ENCODE data around the gene POU6F2.

POU6F2 gene

GRCh38 chr7:39291628-39292410, 314.1 kb downstream of the POU6F2 start:
- Histone ChIP-seq H3K27ac (ENCODE audit: low read length) (no peak overlapping the region), H3K9me3 (ENCODE audit: control insufficient read depth in 1 of 2, low read length in 2 of 2) (no peaks in the 10 kb centered on the region), H3K4me1 (ENCODE audit: control insufficient read depth in 1 of 2, insufficient read depth in 2 of 2, low read length in 2 of 2) (peaks cover 0 to 4% of the 10 kb centered on the region in 2 donors), H3K36me3 (ENCODE audit: control insufficient read depth in 1 of 2, insufficient read depth in 2 of 2, low read length in 2 of 2) (no peaks in the 10 kb centered on the region), H3K27me3 (ENCODE audit: low read depth, low read length) (peaks cover 3% of the 10 kb centered on the region), H3K4me3 (ENCODE audit: low read depth in 1 of 2, low read length in 2 of 2) (no peak overlapping the region)

GRCh38 chr7:39293056-39293823, 315.5 kb downstream of the POU6F2 start:
- Histone ChIP-seq H3K4me3 (ENCODE audit: low read depth in 1 of 2, low read length in 2 of 2) (no peak overlapping the region), H3K27me3 (ENCODE audit: low read depth, low read length) (peaks cover 3% of the 10 kb centered on the region), H3K36me3 (ENCODE audit: control insufficient read depth in 1 of 2, insufficient read depth in 2 of 2, low read length in 2 of 2) (no peaks in the 10 kb centered on the region), H3K4me1 (ENCODE audit: control insufficient read depth in 1 of 2, insufficient read depth in 2 of 2, low read length in 2 of 2) (peaks cover 0 to 5% of the 10 kb centered on the region in 2 donors), H3K9me3 (ENCODE audit: control insufficient read depth in 1 of 2, low read length in 2 of 2) (peaks cover 0 to 4% of the 10 kb centered on the region in 2 donors), H3K27ac (ENCODE audit: low read length) (no peak overlapping the region)

- H3K4me1 ChIP-seq (ENCODE audit: control insufficient read depth in 1 of 2, insufficient read depth in 2 of 2, low read length in 2 of 2), result peaks cover 0 to 5% of the 10 kb centered on the region in 2 donors
- no peak overlapping the region for H3K27ac ChIP-seq (ENCODE audit: low read length)
- H3K4me3 ChIP-seq (ENCODE audit: low read depth in 1 of 2, low read length in 2 of 2), result no peak overlapping the region
- no peaks in the 10 kb centered on the region for H3K36me3 ChIP-seq (ENCODE audit: control insufficient read depth in 1 of 2, insufficient read depth in 2 of 2, low read length in 2 of 2)
- peaks cover 0 to 4% of the 10 kb centered on the region in 2 donors for H3K9me3 ChIP-seq (ENCODE audit: control insufficient read depth in 1 of 2, low read length in 2 of 2)
- peaks cover 3% of the 10 kb centered on the region for H3K27me3 ChIP-seq (ENCODE audit: low read depth, low read length)
Measured at GRCh38 chr7:39294022-39294421, 316.3 kb downstream of the POU6F2 start.

DNA sequence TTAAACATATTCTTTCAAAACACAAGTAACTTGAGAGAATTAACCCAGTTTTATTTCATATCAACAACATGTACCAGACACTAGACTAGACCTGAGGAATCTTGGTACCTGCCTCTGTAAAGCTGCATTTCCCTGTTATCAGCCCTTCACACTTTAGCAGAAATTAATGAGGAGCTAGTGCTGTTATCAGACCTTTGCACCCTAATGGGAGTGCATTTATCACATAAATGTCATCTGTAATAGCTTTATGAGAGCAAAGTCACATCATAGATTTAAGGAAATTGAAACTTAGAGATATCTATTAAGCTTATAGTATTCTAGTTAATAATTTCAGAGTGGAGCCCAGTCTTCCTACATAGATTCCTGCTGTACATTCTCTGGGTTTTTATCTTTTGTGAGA, 318.1 kb downstream of the POU6F2 start:
- peaks cover 3% of the 10 kb centered on the region for H3K27me3 ChIP-seq (ENCODE audit: low read depth, low read length)
- peaks cover 0 to 5% of the 10 kb centered on the region in 2 donors for H3K4me1 ChIP-seq (ENCODE audit: control insufficient read depth in 1 of 2, insufficient read depth in 2 of 2, low read length in 2 of 2)

GRCh38 chr7:39299695-39300094, 322.0 kb downstream of the POU6F2 start:
- no peaks in the 10 kb centered on the region for H3K36me3 ChIP-seq (ENCODE audit: control insufficient read depth in 1 of 2, insufficient read depth in 2 of 2, low read length in 2 of 2)
- no peak overlapping the region for H3K4me3 ChIP-seq (ENCODE audit: low read depth in 1 of 2, low read length in 2 of 2)
- H3K27me3 ChIP-seq (ENCODE audit: low read depth, low read length), result no peaks in the 10 kb centered on the region
- H3K27ac ChIP-seq (ENCODE audit: low read length), result no peak overlapping the region
- peaks cover 0 to 5% of the 10 kb centered on the region in 2 donors for H3K4me1 ChIP-seq (ENCODE audit: control insufficient read depth in 1 of 2, insufficient read depth in 2 of 2, low read length in 2 of 2)
- peaks cover 0 to 4% of the 10 kb centered on the region in 2 donors for H3K9me3 ChIP-seq (ENCODE audit: control insufficient read depth in 1 of 2, low read length in 2 of 2)

More for the DNA sequence above, 318.1 kb downstream of the POU6F2 start:
- Histone ChIP-seq H3K4me3 (ENCODE audit: low read depth in 1 of 2, low read length in 2 of 2) (no peak overlapping the region), H3K36me3 (ENCODE audit: control insufficient read depth in 1 of 2, insufficient read depth in 2 of 2, low read length in 2 of 2) (no peaks in the 10 kb centered on the region), H3K9me3 (ENCODE audit: control insufficient read depth in 1 of 2, low read length in 2 of 2) (peaks cover 0 to 4% of the 10 kb centered on the region in 2 donors), H3K27ac (ENCODE audit: low read length) (no peak overlapping the region)

- H3K36me3 ChIP-seq (ENCODE audit: control insufficient read depth in 1 of 2, insufficient read depth in 2 of 2, low read length in 2 of 2), result no peaks in the 10 kb centered on the region
- H3K27me3 ChIP-seq (ENCODE audit: low read depth, low read length), result no peaks in the 10 kb centered on the region
- no peak overlapping the region for H3K4me3 ChIP-seq (ENCODE audit: low read depth in 1 of 2, low read length in 2 of 2)
- H3K9me3 ChIP-seq (ENCODE audit: control insufficient read depth in 1 of 2, low read length in 2 of 2), result peaks cover 0 to 4% of the 10 kb centered on the region in 2 donors
- H3K27ac ChIP-seq (ENCODE audit: low read length), result no peak overlapping the region
- H3K4me1 ChIP-seq (ENCODE audit: control insufficient read depth in 1 of 2, insufficient read depth in 2 of 2, low read length in 2 of 2), result peaks cover 0 to 5% of the 10 kb centered on the region in 2 donors
Measured at GRCh38 chr7:39300276-39300675, 322.6 kb downstream of the POU6F2 start.

- Histone ChIP-seq H3K4me1 (ENCODE audit: control insufficient read depth in 1 of 2, insufficient read depth in 2 of 2, low read length in 2 of 2) (peaks cover 0 to 4% of the 10 kb centered on the region in 2 donors), H3K4me3 (ENCODE audit: low read depth in 1 of 2, low read length in 2 of 2) (no peak overlapping the region), H3K27ac (ENCODE audit: low read length) (no peak overlapping the region), H3K27me3 (ENCODE audit: low read depth, low read length) (no peaks in the 10 kb centered on the region), H3K36me3 (ENCODE audit: control insufficient read depth in 1 of 2, insufficient read depth in 2 of 2, low read length in 2 of 2) (no peaks in the 10 kb centered on the region), H3K9me3 (ENCODE audit: control insufficient read depth in 1 of 2, low read length in 2 of 2) (peaks cover 0 to 4% of the 10 kb centered on the region in 2 donors)
Measured at GRCh38 chr7:39301543-39301942, 323.8 kb downstream of the POU6F2 start.

DNA sequence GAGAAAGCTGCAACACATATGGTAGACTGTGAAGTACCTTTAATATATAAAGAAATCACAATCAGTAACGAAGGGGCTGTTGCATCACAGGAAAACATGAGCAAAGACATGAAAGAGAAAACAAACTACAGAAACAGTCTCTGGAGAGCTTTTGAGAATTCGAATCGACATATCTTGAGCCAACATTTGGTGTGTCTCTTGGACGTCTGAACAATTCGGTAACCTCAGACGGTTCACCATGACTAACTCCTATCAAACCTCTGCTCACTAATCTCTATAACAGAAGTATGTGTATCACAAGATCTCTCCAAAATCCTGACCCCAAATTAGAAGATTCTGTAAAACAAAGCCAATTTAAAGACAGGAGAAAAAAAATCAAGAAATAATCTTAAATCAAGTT, 326.5 kb downstream of the POU6F2 start:
- Histone ChIP-seq H3K9me3 (ENCODE audit: control insufficient read depth in 1 of 2, low read length in 2 of 2) (no peaks in the 10 kb centered on the region), H3K36me3 (ENCODE audit: control insufficient read depth in 1 of 2, insufficient read depth in 2 of 2, low read length in 2 of 2) (no peaks in the 10 kb centered on the region), H3K4me1 (ENCODE audit: control insufficient read depth in 1 of 2, insufficient read depth in 2 of 2, low read length in 2 of 2) (no peaks in the 10 kb centered on the region), H3K27me3 (ENCODE audit: low read depth, low read length) (no peaks in the 10 kb centered on the region), H3K4me3 (ENCODE audit: low read depth in 1 of 2, low read length in 2 of 2) (no peak overlapping the region), H3K27ac (ENCODE audit: low read length) (no peak overlapping the region)

- Histone ChIP-seq H3K9me3 (ENCODE audit: control insufficient read depth in 1 of 2, low read length in 2 of 2) (no peaks in the 10 kb centered on the region), H3K27ac (ENCODE audit: low read length) (no peak overlapping the region), H3K36me3 (ENCODE audit: control insufficient read depth in 1 of 2, insufficient read depth in 2 of 2, low read length in 2 of 2) (no peaks in the 10 kb centered on the region), H3K4me3 (ENCODE audit: low read depth in 1 of 2, low read length in 2 of 2) (no peak overlapping the region), H3K4me1 (ENCODE audit: control insufficient read depth in 1 of 2, insufficient read depth in 2 of 2, low read length in 2 of 2) (no peaks in the 10 kb centered on the region), H3K27me3 (ENCODE audit: low read depth, low read length) (no peaks in the 10 kb centered on the region)
Measured at GRCh38 chr7:39304668-39305405, 327.1 kb downstream of the POU6F2 start.

GRCh38 chr7:39306016-39306570, 328.4 kb downstream of the POU6F2 start:
- no peaks in the 10 kb centered on the region for H3K27me3 ChIP-seq (ENCODE audit: low read depth, low read length)
- H3K4me3 ChIP-seq (ENCODE audit: low read depth in 1 of 2, low read length in 2 of 2), result no peak overlapping the region
- H3K4me1 ChIP-seq (ENCODE audit: control insufficient read depth in 1 of 2, insufficient read depth in 2 of 2, low read length in 2 of 2), result no peaks in the 10 kb centered on the region
- no peaks in the 10 kb centered on the region for H3K9me3 ChIP-seq (ENCODE audit: control insufficient read depth in 1 of 2, low read length in 2 of 2)
- no peaks in the 10 kb centered on the region for H3K36me3 ChIP-seq (ENCODE audit: control insufficient read depth in 1 of 2, insufficient read depth in 2 of 2, low read length in 2 of 2)
- H3K27ac ChIP-seq (ENCODE audit: low read length), result no peak overlapping the region

DNA sequence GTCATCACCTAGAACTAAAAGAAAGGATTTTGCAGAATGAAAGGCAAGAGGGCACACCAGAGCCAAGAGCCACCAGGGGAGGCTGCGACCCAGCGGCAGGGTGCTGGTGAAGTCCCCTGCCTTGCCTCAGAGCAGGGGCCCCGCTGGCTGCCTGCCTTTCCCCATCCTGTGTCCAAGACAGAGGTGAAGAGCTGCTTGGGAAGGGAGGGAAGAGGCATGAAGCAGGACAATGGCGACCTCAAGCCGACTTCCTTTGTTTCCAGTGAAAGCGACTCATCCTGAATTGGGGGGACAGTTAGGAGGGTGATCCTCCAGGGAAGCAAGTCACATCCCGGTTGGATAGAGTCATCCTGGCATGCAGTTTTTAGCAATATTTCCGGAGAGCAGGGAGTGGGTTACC, 333.0 kb downstream of the POU6F2 start:
- Histone ChIP-seq H3K27ac (ENCODE audit: low read length) (no peak overlapping the region), H3K4me3 (ENCODE audit: low read depth in 1 of 2, low read length in 2 of 2) (no peak overlapping the region)

More for the DNA sequence above, 333.0 kb downstream of the POU6F2 start:
- no peaks in the 10 kb centered on the region for H3K9me3 ChIP-seq (ENCODE audit: control insufficient read depth in 1 of 2, low read length in 2 of 2)
- H3K4me1 ChIP-seq (ENCODE audit: control insufficient read depth in 1 of 2, insufficient read depth in 2 of 2, low read length in 2 of 2), result no peaks in the 10 kb centered on the region
- no peaks in the 10 kb centered on the region for H3K27me3 ChIP-seq (ENCODE audit: low read depth, low read length)
- H3K36me3 ChIP-seq (ENCODE audit: control insufficient read depth in 1 of 2, insufficient read depth in 2 of 2, low read length in 2 of 2), result no peaks in the 10 kb centered on the region

Measured in muscle layer of duodenum (tissue), 2 donors.